ENCODE data around the gene NKAPD1. TPM values are rescaled to one million over a fixed set of nuclear protein-coding genes. Genes with fewer than 3 reads are reported as not detected.

The NKAPD1 gene
- total RNA-seq, 1 donor from 2014 or later: 11.8 TPM

DNA sequence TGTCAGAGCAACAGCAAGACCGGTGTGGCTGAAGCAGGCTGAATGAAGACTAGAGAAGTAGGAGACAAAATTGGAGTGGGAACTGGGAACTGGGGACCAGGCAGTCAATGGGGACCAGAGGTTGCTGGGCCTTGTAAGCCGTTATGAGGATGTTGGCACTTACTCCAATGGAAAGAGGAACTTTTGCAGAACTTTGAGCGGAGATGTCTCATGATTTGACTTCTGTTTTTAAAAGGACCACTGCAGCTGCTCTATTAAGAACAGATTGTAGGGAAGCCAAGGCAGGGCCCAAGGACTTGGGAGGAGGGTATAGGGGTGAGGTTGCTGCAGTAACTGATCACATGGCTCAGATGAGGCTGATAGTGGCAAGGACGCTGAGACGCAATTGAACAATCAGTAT is 55.6 kb downstream of the NKAPD1 start:
- Histone ChIP-seq H3K4me3 (no peak overlapping the region), H3K9me3 (no peaks in the 10 kb centered on the region), H3K27ac (no peak overlapping the region), H3K4me1 (peaks cover 12% of the 10 kb centered on the region), H3K27me3 (no peaks in the 10 kb centered on the region), H3K36me3 (no peaks in the 10 kb centered on the region)
- no peak for DNase-seq (ENCODE audit: extremely low spot score in 2 of 2)
- intact Hi-C loops (cut with DNase I): no loop called here
- TF ChIP-seq CTCF (IDR thresholded peaks at IDR 0.05): no peak

GRCh38 chr11:112132737-112133136 is 58.6 kb downstream of the NKAPD1 start:
- no peak for DNase-seq (ENCODE audit: extremely low spot score in 2 of 2)
- no peak overlapping the region for H3K27ac ChIP-seq
- peaks cover 12% of the 10 kb centered on the region for H3K4me1 ChIP-seq
- H3K4me3 ChIP-seq: no peak overlapping the region
- H3K9me3 ChIP-seq: no peaks in the 10 kb centered on the region
- intact Hi-C loops (cut with DNase I): no loop called here
- no peaks in the 10 kb centered on the region for H3K36me3 ChIP-seq
- TF ChIP-seq POLR2AphosphoS5 (IDR thresholded peaks at IDR 0.05; ENCODE audit: insufficient read depth in 1 of 2, low read depth in 1 of 2) (no peak), CTCF (IDR thresholded peaks at IDR 0.05) (no peak), POLR2A (IDR thresholded peaks at IDR 0.05) (no peak)
- no peaks in the 10 kb centered on the region for H3K27me3 ChIP-seq

DNA sequence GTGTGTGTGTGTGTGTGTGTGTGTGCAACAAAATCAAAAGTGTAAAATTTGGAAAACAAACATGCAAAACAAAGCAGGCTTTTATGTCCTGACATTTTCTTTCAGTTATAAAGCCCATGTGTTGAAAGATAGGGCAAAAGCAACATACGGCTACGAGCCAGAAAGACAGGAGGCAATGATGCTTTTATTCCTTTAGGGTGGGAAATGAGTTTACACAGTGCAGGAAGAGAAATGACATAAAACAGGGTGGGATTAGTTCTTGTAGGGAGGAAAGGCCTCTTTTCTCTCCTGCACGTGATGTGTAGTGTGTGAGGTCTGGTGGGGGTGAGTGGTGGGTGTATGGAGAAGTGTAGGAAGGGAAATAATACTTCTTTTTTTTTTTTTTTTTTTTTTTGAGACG is 60.4 kb downstream of the NKAPD1 start:
- no peak for TF ChIP-seq POLR2AphosphoS5 (IDR thresholded peaks at IDR 0.05; ENCODE audit: insufficient read depth in 1 of 2, low read depth in 1 of 2)
- no peak for TF ChIP-seq CTCF (IDR thresholded peaks at IDR 0.05)
- TF ChIP-seq POLR2A (IDR thresholded peaks at IDR 0.05): no peak
- Histone ChIP-seq H3K27me3 (no peaks in the 10 kb centered on the region), H3K27ac (no peak overlapping the region), H3K36me3 (no peaks in the 10 kb centered on the region), H3K4me3 (no peak overlapping the region), H3K9me3 (no peaks in the 10 kb centered on the region), H3K4me1 (peaks cover 5% of the 10 kb centered on the region)
- intact Hi-C loops (cut with DNase I): no loop called here
- DNase-seq (ENCODE audit: extremely low spot score in 2 of 2): no peak

Small RNAs within 50 kb of the gene (small RNA-seq; reads per million reads assigned to genes)
- gene AP000907.3 (not detected), gene RNU6-893P (not detected)

Other genes with a start within 250 kb of the NKAPD1 start
- gene ALG9, start 202.7 kb upstream of the NKAPD1 start, total RNA-seq: 31.7 TPM
- gene FDXACB1, start 195.1 kb upstream of the NKAPD1 start, total RNA-seq: not detected
- 22.6 TPM for gene CFAP68, start 194.8 kb upstream of the NKAPD1 start, total RNA-seq
- gene CRYAB, start 162.5 kb upstream of the NKAPD1 start, total RNA-seq: 161 TPM
- not detected for gene HSPB2, start 161.6 kb upstream of the NKAPD1 start, total RNA-seq
- gene C11orf52, start 155.4 kb upstream of the NKAPD1 start, total RNA-seq: 1.5 TPM
- 36.8 TPM for gene DIXDC1, start 137.0 kb upstream of the NKAPD1 start, total RNA-seq
- gene DLAT, start 48.9 kb upstream of the NKAPD1 start, total RNA-seq: 19.4 TPM
- gene PIH1D2, start 282 bp upstream of the NKAPD1 start, total RNA-seq: 1.5 TPM
- 43.0 TPM for gene TIMM8B, start 12.5 kb downstream of the NKAPD1 start, total RNA-seq
- 121 TPM for gene SDHD, start 12.6 kb downstream of the NKAPD1 start, total RNA-seq
- gene IL18, start 89.8 kb downstream of the NKAPD1 start, total RNA-seq: 48.6 TPM
- not detected for gene TEX12, start 93.1 kb downstream of the NKAPD1 start, total RNA-seq
- gene BCO2, start 101.2 kb downstream of the NKAPD1 start, total RNA-seq: 11.0 TPM
- 26.3 TPM for gene PTS, start 152.1 kb downstream of the NKAPD1 start, total RNA-seq
- gene PLET1, start 186.6 kb downstream of the NKAPD1 start, total RNA-seq: not detected

Data from vagina (tissue), 2 donors.